HepG2 (cell line): ENCODE results near the gene DOK7.

Experiments used
- GZF1 ChIP-seq: sonication (generic); formaldehyde crosslinking; IDR thresholded peaks from 2 replicates; pipeline ENCODE4 v1.5.1; 2020; ENCODE audit warnings: mild to moderate bottlenecking, missing genetic modification reagents
- JUNB ChIP-seq: sonication (generic); formaldehyde crosslinking; IDR thresholded peaks from 2 replicates; pipeline ENCODE4 v1.8.0; 2022; ENCODE audit warnings: missing genetic modification reagents, mild to moderate bottlenecking, borderline replicate concordance
- NBN ChIP-seq: fragments of 450-650 bp; conservative IDR thresholded peaks from 2 replicates; pipeline ENCODE4 v1.6.1; 2017
- PHB2 ChIP-seq: fragments of 450-650 bp; IDR thresholded peaks from 2 replicates; pipeline ENCODE4 v1.6.1; 2018; ENCODE audit not compliant: partially characterized antibody
- POLR2A ChIP-seq, 2 experiments: IDR thresholded peaks; 2 replicates each; pipeline ENCODE4 v1.6.1; 2011; ENCODE audit warnings: low read depth in 2 of 2, low read length in 2 of 2, mild to moderate bottlenecking in 1 of 2, moderate library complexity in 1 of 2; ENCODE audit not compliant: insufficient read depth in 1 of 2
- RERE ChIP-seq: IDR thresholded peaks from 2 replicates; pipeline ENCODE4 v1.6.1; 2016; ENCODE audit warnings: low read depth, missing genetic modification reagents, missing compliant biosample characterization
- SATB2 ChIP-seq: sonication (generic); formaldehyde crosslinking; IDR thresholded peaks from 2 replicates; pipeline ENCODE4 v1.5.0; 2020; ENCODE audit warnings: missing genetic modification reagents
- SETDB1 ChIP-seq: sonication (generic); formaldehyde crosslinking; IDR thresholded peaks from 2 replicates; pipeline ENCODE4 v1.5.1; 2020; ENCODE audit warnings: missing genetic modification reagents, mild to moderate bottlenecking, borderline replicate concordance
- XBP1 ChIP-seq: sonication (generic); formaldehyde crosslinking; IDR thresholded peaks from 2 replicates; pipeline ENCODE4 v1.5.0; 2020; ENCODE audit warnings: missing genetic modification reagents
- ZNF318 ChIP-seq: sonication (generic); formaldehyde crosslinking; IDR thresholded peaks from 2 replicates; pipeline ENCODE4 v1.4.0; 2020; ENCODE audit warnings: mild to moderate bottlenecking, missing genetic modification reagents
- ZNF629 ChIP-seq: sonication (generic); formaldehyde crosslinking; conservative IDR thresholded peaks from 2 replicates; pipeline ENCODE4 v1.5.0; 2020; ENCODE audit warnings: missing genetic modification reagents

- TF ChIP-seq NBN (no peak), ZNF318 (CRISPR knock-in tag) (no peak), POLR2A (IDR thresholded peaks at IDR 0.05; ENCODE audit: insufficient read depth in 1 of 2, low read depth in 2 of 2, low read length in 2 of 2) (no peak), SATB2 (CRISPR knock-in tag) (no peak), RERE (CRISPR knock-in tag) (no peak), XBP1 (no peak), GZF1 (CRISPR knock-in tag) (no peak), JUNB (no peak), PHB2 (no peak), SETDB1 (CRISPR knock-in tag) (no peak), ZNF629 (CRISPR knock-in tag) (no peak)
These were observed 19.6 kb downstream of the DOK7 start for GRCh38 chr4:3482707-3483106.
